ENCODE measurements around the gene KRT27.
"Not testable (repeated sequence)": the region's sequence is repeated elsewhere in the genome, so short reads cannot be mapped to it uniquely, and the experiment has no call there.

The KRT27 gene

DNA sequence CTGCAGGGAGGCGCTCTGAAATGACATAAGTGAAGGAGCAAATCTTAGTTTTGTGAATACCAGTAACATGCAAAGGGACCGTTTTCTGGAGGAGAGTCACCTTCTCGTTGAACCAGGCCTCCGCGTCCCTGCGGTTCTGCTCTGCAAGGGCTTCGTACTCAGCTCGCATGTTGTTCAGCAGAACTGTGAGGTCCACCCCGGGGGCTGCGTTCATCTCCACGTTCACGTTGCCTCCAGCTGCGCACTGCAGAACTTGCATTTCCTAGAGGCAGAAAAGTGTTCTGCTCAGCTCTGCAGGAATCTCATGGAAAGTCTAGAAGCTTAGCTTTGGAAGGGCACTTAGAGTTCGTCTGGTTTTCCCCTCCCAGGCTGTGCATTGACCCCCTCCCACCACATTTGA is 31.3 kb downstream of the KRT27 start:
- Histone ChIP-seq H3K27ac (ENCODE audit: low read length) (no peak overlapping the region), H3K27me3 (ENCODE audit: insufficient read depth, low read length) (peaks cover 5% of the 10 kb centered on the region; the same call in 1 of the 2 replicates), H3K4me1 (ENCODE audit: insufficient read depth, low read length) (no peaks in the 10 kb centered on the region), H3K36me3 (ENCODE audit: insufficient read depth, low read depth, low read length) (no peaks in the 10 kb centered on the region), H3K9me3 (ENCODE audit: insufficient read depth, low read depth, low read length) (no peaks in the 10 kb centered on the region), H3K4me3 (ENCODE audit: low read length) (no peak overlapping the region), H3K9ac (ENCODE audit: low read depth, low read length) (no peak overlapping the region)

DNA sequence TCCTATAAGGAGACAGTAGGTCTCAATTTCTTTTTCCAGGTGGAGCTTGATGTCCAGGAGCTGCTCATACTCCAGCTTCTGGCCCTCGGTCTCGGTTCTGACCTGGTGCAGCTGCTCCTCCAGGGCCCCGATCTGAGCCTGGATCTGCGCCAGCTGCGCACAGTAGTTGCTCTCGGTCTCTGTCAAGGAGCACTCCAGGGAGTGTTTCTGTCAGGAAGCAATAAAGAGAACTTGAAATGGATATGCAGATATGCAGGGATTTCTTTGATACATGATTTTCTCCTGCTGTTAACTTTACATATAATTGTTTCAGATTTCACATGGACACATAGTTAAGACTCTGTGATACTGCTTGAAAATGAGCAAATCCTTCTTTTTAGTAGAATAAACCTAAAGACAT is 32.0 kb downstream of the KRT27 start:
- Histone ChIP-seq H3K9me3 (ENCODE audit: insufficient read depth, low read depth, low read length) (no peaks in the 10 kb centered on the region), H3K27me3 (ENCODE audit: insufficient read depth, low read length) (peaks cover 5% of the 10 kb centered on the region; the same call in 1 of the 2 replicates), H3K4me3 (ENCODE audit: low read length) (no peak overlapping the region), H3K36me3 (ENCODE audit: insufficient read depth, low read depth, low read length) (no peaks in the 10 kb centered on the region), H3K4me1 (ENCODE audit: insufficient read depth, low read length) (no peaks in the 10 kb centered on the region), H3K9ac (ENCODE audit: low read depth, low read length) (no peak overlapping the region), H3K27ac (ENCODE audit: low read length) (no peak overlapping the region)

- not testable (repeated sequence) for H3K9ac ChIP-seq (ENCODE audit: low read depth, low read length); H3K9me3 ChIP-seq (ENCODE audit: insufficient read depth, low read depth, low read length); H3K36me3 ChIP-seq (ENCODE audit: insufficient read depth, low read depth, low read length); H3K27me3 ChIP-seq (ENCODE audit: insufficient read depth, low read length); H3K27ac ChIP-seq (ENCODE audit: low read length); H3K4me1 ChIP-seq (ENCODE audit: insufficient read depth, low read length); H3K4me3 ChIP-seq (ENCODE audit: low read length)
Observed at GRCh38 chr17:40748666-40749065, 33.7 kb downstream of the KRT27 start.

GRCh38 chr17:40738553-40738952 is 43.8 kb downstream of the KRT27 start:
- Histone ChIP-seq H3K4me1 (ENCODE audit: insufficient read depth, low read length) (no peaks in the 10 kb centered on the region), H3K36me3 (ENCODE audit: insufficient read depth, low read depth, low read length) (no peaks in the 10 kb centered on the region), H3K27me3 (ENCODE audit: insufficient read depth, low read length) (no peaks in the 10 kb centered on the region; the same call in 1 of the 2 replicates), H3K9me3 (ENCODE audit: insufficient read depth, low read depth, low read length) (peaks cover 9% of the 10 kb centered on the region), H3K4me3 (ENCODE audit: low read length) (no peak overlapping the region), H3K9ac (ENCODE audit: low read depth, low read length) (no peak overlapping the region), H3K27ac (ENCODE audit: low read length) (no peak overlapping the region)

- H3K27ac ChIP-seq (ENCODE audit: low read length): no peak overlapping the region
Observed at GRCh38 chr17:40735016-40735415, 47.3 kb downstream of the KRT27 start.

DNA sequence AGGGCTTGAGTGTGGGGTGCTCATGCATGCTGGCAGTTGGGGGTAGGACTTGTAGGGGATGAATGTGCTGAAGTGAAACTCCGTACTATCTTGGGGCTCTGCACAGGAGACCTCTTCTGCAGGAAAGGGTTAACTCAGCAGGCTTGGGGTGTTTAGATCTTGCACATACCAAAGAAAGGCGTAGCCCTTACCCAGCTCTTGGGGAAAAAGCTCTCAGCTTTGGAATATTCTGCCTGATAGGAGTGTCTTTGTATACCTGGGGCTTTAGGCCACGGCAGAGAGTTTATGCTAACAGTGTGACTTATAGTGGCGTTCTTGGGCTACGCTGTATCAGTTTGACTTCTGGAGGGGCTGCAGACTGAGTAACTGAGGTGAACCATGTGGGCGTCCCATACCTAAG is 48.3 kb downstream of the KRT27 start:
- H3K9ac ChIP-seq (ENCODE audit: low read depth, low read length): no peak overlapping the region
- no peak overlapping the region for H3K4me3 ChIP-seq (ENCODE audit: low read length)
- H3K36me3 ChIP-seq (ENCODE audit: insufficient read depth, low read depth, low read length): no peaks in the 10 kb centered on the region
- no peak overlapping the region for H3K27ac ChIP-seq (ENCODE audit: low read length)
- no peaks in the 10 kb centered on the region; the same call in 1 of the 2 replicates for H3K27me3 ChIP-seq (ENCODE audit: insufficient read depth, low read length)
- peaks cover 5% of the 10 kb centered on the region; the same call in 1 of the 2 replicates for H3K9me3 ChIP-seq (ENCODE audit: insufficient read depth, low read depth, low read length)
- no peaks in the 10 kb centered on the region for H3K4me1 ChIP-seq (ENCODE audit: insufficient read depth, low read length)

More at GRCh38 chr17:40735016-40735415, 47.3 kb downstream of the KRT27 start:
- Histone ChIP-seq H3K9ac (ENCODE audit: low read depth, low read length) (no peak overlapping the region), H3K4me3 (ENCODE audit: low read length) (no peak overlapping the region), H3K36me3 (ENCODE audit: insufficient read depth, low read depth, low read length) (no peaks in the 10 kb centered on the region), H3K4me1 (ENCODE audit: insufficient read depth, low read length) (no peaks in the 10 kb centered on the region), H3K9me3 (ENCODE audit: insufficient read depth, low read depth, low read length) (peaks cover 5% of the 10 kb centered on the region; the same call in 1 of the 2 replicates), H3K27me3 (ENCODE audit: insufficient read depth, low read length) (no peaks in the 10 kb centered on the region; the same call in 1 of the 2 replicates)

GRCh38 chr17:40730970-40731369 is 51.4 kb downstream of the KRT27 start:
- H3K27me3 ChIP-seq (ENCODE audit: insufficient read depth, low read length): no peaks in the 10 kb centered on the region
- H3K27ac ChIP-seq (ENCODE audit: low read length): no peak overlapping the region

GRCh38 chr17:40727447-40728231 is 54.7 kb downstream of the KRT27 start:
- H3K4me3 ChIP-seq (ENCODE audit: low read length): no peak overlapping the region
- no peaks in the 10 kb centered on the region for H3K4me1 ChIP-seq (ENCODE audit: insufficient read depth, low read length)
- H3K27ac ChIP-seq (ENCODE audit: low read length): no peak overlapping the region
- H3K9ac ChIP-seq (ENCODE audit: low read depth, low read length): no peak overlapping the region
- H3K9me3 ChIP-seq (ENCODE audit: insufficient read depth, low read depth, low read length): no peaks in the 10 kb centered on the region
- H3K27me3 ChIP-seq (ENCODE audit: insufficient read depth, low read length): no peaks in the 10 kb centered on the region
- H3K36me3 ChIP-seq (ENCODE audit: insufficient read depth, low read depth, low read length): no peaks in the 10 kb centered on the region

More at GRCh38 chr17:40730970-40731369, 51.4 kb downstream of the KRT27 start:
- Histone ChIP-seq H3K9ac (ENCODE audit: low read depth, low read length) (no peak overlapping the region), H3K4me3 (ENCODE audit: low read length) (no peak overlapping the region), H3K9me3 (ENCODE audit: insufficient read depth, low read depth, low read length) (peaks cover 5% of the 10 kb centered on the region; the same call in 1 of the 2 replicates), H3K4me1 (ENCODE audit: insufficient read depth, low read length) (no peaks in the 10 kb centered on the region), H3K36me3 (ENCODE audit: insufficient read depth, low read depth, low read length) (no peaks in the 10 kb centered on the region)

- H3K9ac ChIP-seq (ENCODE audit: low read depth, low read length): no peak overlapping the region
- no peaks in the 10 kb centered on the region for H3K9me3 ChIP-seq (ENCODE audit: insufficient read depth, low read depth, low read length)
- no peaks in the 10 kb centered on the region for H3K4me1 ChIP-seq (ENCODE audit: insufficient read depth, low read length)
- no peaks in the 10 kb centered on the region for H3K36me3 ChIP-seq (ENCODE audit: insufficient read depth, low read depth, low read length)
- no peaks in the 10 kb centered on the region for H3K27me3 ChIP-seq (ENCODE audit: insufficient read depth, low read length)
- no peak overlapping the region for H3K4me3 ChIP-seq (ENCODE audit: low read length)
- H3K27ac ChIP-seq (ENCODE audit: low read length): no peak overlapping the region
Observed at GRCh38 chr17:40726919-40727318, 55.4 kb downstream of the KRT27 start.
